GM18873 (cell line): ENCODE measurements around the gene PABPC3.

Experiments
- ATAC-seq: cut with Tn5 transposase; IDR thresholded peaks from one replicate; pipeline ENCODE4 v1.9.1; 2021; ENCODE audit warnings: mild to moderate bottlenecking, moderate library complexity, moderate number of reproducible peaks; ENCODE audit not compliant: unreplicated experiment, low FRiP score

PABPC3 gene

GRCh38 chr13:25095851-25096453 is at the start of gene PABPC3:
Gene PABPC3 (plus strand): TSS chr13:25096136. CDS start chr13:25096199, 63 bp downstream.
- ATAC-seq = no peak

GRCh38 chr13:25046274-25046984 is 49.5 kb upstream of the PABPC3 start:
- ATAC-seq = no peak

- no peak for ATAC-seq
Measured at GRCh38 chr13:25046985-25047511, 48.9 kb upstream of the PABPC3 start.

GRCh38 chr13:25051065-25051464 is 44.9 kb upstream of the PABPC3 start:
- ATAC-seq = no peak

GRCh38 chr13:25059166-25059565 is 36.8 kb upstream of the PABPC3 start:
- ATAC-seq = no peak

- ATAC-seq = no peak
Measured at GRCh38 chr13:25059958-25060357, 36.0 kb upstream of the PABPC3 start.

GRCh38 chr13:25062479-25062878 is 33.5 kb upstream of the PABPC3 start:
- no peak for ATAC-seq

- ATAC-seq = no peak
Measured at GRCh38 chr13:25064396-25064795, 31.5 kb upstream of the PABPC3 start.

- ATAC-seq = no peak
Measured at GRCh38 chr13:25065974-25066770, 29.8 kb upstream of the PABPC3 start.

GRCh38 chr13:25067064-25067463 is 28.9 kb upstream of the PABPC3 start:
- ATAC-seq = no peak

GRCh38 chr13:25068810-25069209 is 27.1 kb upstream of the PABPC3 start:
- ATAC-seq = no peak

- ATAC-seq = no peak
Measured at GRCh38 chr13:25069236-25069635, 26.7 kb upstream of the PABPC3 start.

- no peak for ATAC-seq
Measured at GRCh38 chr13:25069911-25070310, 26.0 kb upstream of the PABPC3 start.

GRCh38 chr13:25080773-25081172 is 15.2 kb upstream of the PABPC3 start:
- no peak for ATAC-seq

GRCh38 chr13:25084096-25084495 is 11.8 kb upstream of the PABPC3 start:
- ATAC-seq = no peak

GRCh38 chr13:25085125-25085742 is 10.7 kb upstream of the PABPC3 start:
- ATAC-seq = no peak

- no peak for ATAC-seq
Measured at GRCh38 chr13:25088562-25089221, 7.2 kb upstream of the PABPC3 start.

GRCh38 chr13:25097426-25097825 is 1.5 kb downstream of the PABPC3 start:
- no peak for ATAC-seq

- ATAC-seq = no peak
Measured at GRCh38 chr13:25103711-25104110, 7.8 kb downstream of the PABPC3 start.

GRCh38 chr13:25109341-25109740 is 13.4 kb downstream of the PABPC3 start:
- ATAC-seq = no peak
